CD14-positive monocyte (primary cell): Measurements from ENCODE around the gene FOXR1. TPM values are rescaled to one million over a fixed set of nuclear protein-coding genes. Genes with fewer than 3 reads are reported as not detected.

Source experiments
- DNase-seq, 3 donors: peaks; one replicate each; pipeline ENCODE4 v3.0.0-alpha.2; 2011 to 2022
- H2AFZ ChIP-seq: 2 replicates; pipeline ENCODE4 v1.6.0; 2012; ENCODE audit warnings: mild to moderate bottlenecking, low read depth, low read length, inconsistent platforms; ENCODE audit not compliant: insufficient read depth, poor library complexity, severe bottlenecking
- H3K27ac ChIP-seq, 2 donors: 1 replicate in 1 of 2; 2 replicates in 1 of 2; pipeline ENCODE4 v1.5.1; 2012 to 2013; ENCODE audit warnings: low read length in 2 of 2, control low read depth in 1 of 2, inconsistent platforms in 1 of 2, low read depth in 1 of 2, mild to moderate bottlenecking in 1 of 2
- H3K27me3 ChIP-seq, 2 donors: one replicate each; pipeline versions ENCODE4 v1.6.0 to v1.6.1; 2011 to 2013; ENCODE audit warnings: low read length in 2 of 2; ENCODE audit not compliant: control insufficient read depth in 2 of 2, insufficient read depth in 2 of 2
- H3K36me3 ChIP-seq, 2 donors: replicated peaks in 1 of 2; 1 replicate in 1 of 2; 2 replicates in 1 of 2; pipeline versions ENCODE4 v1.5.1 to v1.6.1; 2012 to 2013; ENCODE audit warnings: low read length in 2 of 2, control low read depth in 1 of 2, inconsistent platforms in 1 of 2, mild to moderate bottlenecking in 1 of 2; ENCODE audit not compliant: insufficient read depth in 2 of 2, control insufficient read depth in 1 of 2
- H3K4me1 ChIP-seq, 2 donors: 1 replicate in 1 of 2; 2 replicates in 1 of 2; pipeline versions ENCODE4 v1.5.1 to v1.6.1; 2012 to 2013; ENCODE audit warnings: low read length in 2 of 2, control low read depth in 1 of 2, inconsistent platforms in 1 of 2, mild to moderate bottlenecking in 1 of 2, moderate library complexity in 1 of 2; ENCODE audit not compliant: insufficient read depth in 2 of 2, control insufficient read depth in 1 of 2
- H3K4me2 ChIP-seq: replicated peaks from 2 replicates; pipeline ENCODE3; 2012; ENCODE audit warnings: low read length, moderate library complexity, mild to moderate bottlenecking; ENCODE audit not compliant: poor library complexity, severe bottlenecking; ENCODE audit errors: extremely low read depth
- H3K4me3 ChIP-seq, 3 experiments: fragments of 200-600 bp in 1 of 3; sonication (generic) in 1 of 3; replicated peaks in 1 of 3; 1 replicate in 2 of 3; 2 replicates in 1 of 3; pipeline ENCODE4 v1.5.1; 2011 to 2013; ENCODE audit warnings: low read length in 3 of 3, mild to moderate bottlenecking in 3 of 3, control low read depth in 2 of 3, low read depth in 2 of 3, inconsistent platforms in 1 of 3, moderate library complexity in 1 of 3
- H3K79me2 ChIP-seq: 2 replicates; pipeline ENCODE4 v1.6.0; 2012; ENCODE audit warnings: mild to moderate bottlenecking, control low read depth, inconsistent platforms, low read length, moderate library complexity; ENCODE audit not compliant: insufficient read depth
- H3K9ac ChIP-seq: 2 replicates; pipeline ENCODE4 v1.6.0; 2017; ENCODE audit warnings: low read length, mild to moderate bottlenecking; ENCODE audit not compliant: insufficient read depth, poor library complexity, severe bottlenecking
- H3K9me3 ChIP-seq, 2 donors: replicated peaks in 1 of 2; 1 replicate in 1 of 2; 2 replicates in 1 of 2; pipeline versions ENCODE4 v1.5.1 to v1.6.1; 2012 to 2013; ENCODE audit warnings: low read length in 2 of 2, control low read depth in 1 of 2; ENCODE audit not compliant: control insufficient read depth in 1 of 2, insufficient read depth in 1 of 2
- H4K20me1 ChIP-seq: 2 replicates; pipeline ENCODE4 v1.6.0; 2012; ENCODE audit warnings: mild to moderate bottlenecking, low read length, control low read depth, moderate library complexity; ENCODE audit not compliant: insufficient read depth
- H3K27ac Mint-ChIP-seq, 7 donors: one replicate each; pipeline ENCODE4 v1.8.0; 2020; ENCODE audit warnings: mild to moderate bottlenecking in 7 of 7, mixed read lengths in 7 of 7, moderate library complexity in 6 of 7, inconsistent platforms in 2 of 7
- H3K27me3 Mint-ChIP-seq, 3 donors: one replicate each; pipeline ENCODE4 v1.8.0; 2021 to 2022; ENCODE audit warnings: low read depth in 3 of 3, mild to moderate bottlenecking in 3 of 3, mixed read lengths in 3 of 3, moderate library complexity in 3 of 3, inconsistent platforms in 1 of 3
- H3K36me3 Mint-ChIP-seq, 2 donors: one replicate each; pipeline ENCODE4 v1.8.0; 2020; ENCODE audit warnings: mixed read lengths in 2 of 2, inconsistent platforms in 1 of 2, mild to moderate bottlenecking in 1 of 2
- H3K4me1 Mint-ChIP-seq: one replicate; pipeline ENCODE4 v1.8.0; 2020; ENCODE audit warnings: mild to moderate bottlenecking, mixed read lengths
- H3K4me3 Mint-ChIP-seq, 2 donors: one replicate each; pipeline ENCODE4 v1.8.0; 2020; ENCODE audit warnings: mild to moderate bottlenecking in 2 of 2, mixed read lengths in 2 of 2, moderate library complexity in 1 of 2
- H3K9me3 Mint-ChIP-seq, 7 donors: one replicate each; pipeline ENCODE4 v1.8.0; 2020 to 2022; ENCODE audit warnings: mixed read lengths in 7 of 7, mild to moderate bottlenecking in 6 of 7, moderate library complexity in 6 of 7, inconsistent platforms in 2 of 7
- CTCF ChIP-seq: fragments of 200-600 bp; IDR thresholded peaks from one replicate; pipeline ENCODE4 v1.8.0; 2022; ENCODE audit warnings: antibody characterized with exemption, mild to moderate bottlenecking
- whole genome bisulfite sequencing: methylation state at CpG from one replicate; pipeline ENCODE4 v1.1.5; 2013; ENCODE audit warnings: missing lambda C conversion rate; ENCODE audit not compliant: insufficient coverage; 5-methylcytosine and 5-hydroxymethylcytosine counted together
- intact Hi-C, 2 donors: fragments of 100-400 bp; cut with micrococcal nuclease; formaldehyde crosslinking; loops; one replicate each; pipeline versions ENCODE4 v1.15.0 to v1.15.1; 2023
- polyA plus RNA-seq, 3 donors: library from polyadenylated mRNA; depleted of rRNA in 1 of 3; unstranded in 2 of 3; stranded (reverse) in 1 of 3; fragments of 300-500 nt in 2 of 3; fragments of >200 nt in 1 of 3; fragmentation: Illumina TruSeq in 2 of 3; gene quantifications; 1 replicate in 2 of 3; 2 replicates in 1 of 3; pipeline ENCODE4 v1.2.3, GENCODE V29; 2012 to 2021

The FOXR1 gene
- polyA plus RNA-seq, 3 donors, result not detected

GRCh38 chr11:119014209-119014924, 42.8 kb downstream of the FOXR1 start:
- no peak for DNase-seq
- Mint-ChIP-seq H3K4me1 (peaks cover 15% of the 10 kb centered on the region), H3K4me3 (no peak overlapping the region), H3K27me3 (no peaks in the 10 kb centered on the region), H3K36me3 (peaks cover 48 to 66% of the 10 kb centered on the region in 2 donors), H3K9me3 (no peaks in the 10 kb centered on the region), H3K27ac (peak overlapping the region in 3 of 7 donors; percentile 28 to 50 (median 32))
- no peak for TF ChIP-seq CTCF
- H3K9ac ChIP-seq, result no peak overlapping the region
- no peak overlapping the region for H2AFZ ChIP-seq
- 97% methylated on average over 15 of the region's 17 CpGs for WGBS
- H3K27ac ChIP-seq, result no peak overlapping the region
- no peak overlapping the region for H3K4me2 ChIP-seq
- peaks cover 58 to 71% of the 10 kb centered on the region in 2 donors for H3K36me3 ChIP-seq
- peaks cover 3% of the 10 kb centered on the region for H4K20me1 ChIP-seq
- H3K9me3 ChIP-seq, result no peaks in the 10 kb centered on the region
- peaks cover 17 to 22% of the 10 kb centered on the region in 2 donors for H3K4me1 ChIP-seq
- H3K4me3 ChIP-seq, result no peak overlapping the region
- intact Hi-C loops, result no loop called here
- H3K79me2 ChIP-seq, result peaks cover 37% of the 10 kb centered on the region
- H3K27me3 ChIP-seq, result no peaks in the 10 kb centered on the region

- intact Hi-C loops, result loop anchor here in 1 of 2 donors (5.0 kb wide), 3 partner anchors 52 to 88 kb away; partner anchors contain the start of genes BCL9L, DPAGT1 and VPS11
- H3K36me3 Mint-ChIP-seq, result peaks cover 46 to 66% of the 10 kb centered on the region in 2 donors
- H3K4me3 Mint-ChIP-seq, result no peak overlapping the region
Observed at GRCh38 chr11:119015054-119015611, 43.6 kb downstream of the FOXR1 start.

More at GRCh38 chr11:119015054-119015611, 43.6 kb downstream of the FOXR1 start:
- peaks cover 55 to 64% of the 10 kb centered on the region in 2 donors for H3K36me3 ChIP-seq
- no peak overlapping the region for H2AFZ ChIP-seq
- H3K4me3 ChIP-seq, result no peak overlapping the region
- peaks cover 44% of the 10 kb centered on the region for H3K79me2 ChIP-seq
- no peak overlapping the region for H3K9ac ChIP-seq
- TF ChIP-seq CTCF, result no peak
- no peaks in the 10 kb centered on the region for H3K27me3 ChIP-seq
- no peak overlapping the region for H3K27ac ChIP-seq
- H3K9me3 ChIP-seq, result no peaks in the 10 kb centered on the region
- 77% methylated on average over 7 of the region's 8 CpGs for WGBS
- H3K4me2 ChIP-seq, result no peak overlapping the region
- peaks cover 3% of the 10 kb centered on the region for H4K20me1 ChIP-seq
- Mint-ChIP-seq H3K27ac (peak overlapping the region in 5 of 7 donors; percentile 24 to 82 (median 41)), H3K27me3 (no peaks in the 10 kb centered on the region), H3K4me1 (peaks cover 23% of the 10 kb centered on the region), H3K9me3 (no peaks in the 10 kb centered on the region)
- DNase-seq, result no peak
- peaks cover 25 to 29% of the 10 kb centered on the region in 2 donors for H3K4me1 ChIP-seq
